ENCODE results near the gene HMG20A. TPM values are rescaled to one million over a fixed set of nuclear protein-coding genes. Genes with fewer than 3 reads are reported as not detected.

The HMG20A gene
- total RNA-seq, 3 donors from 2014 or later (not counting 1 experiment from before 2014, with no cell fraction given): 48.4 to 71.0 (median 53.9) TPM

DNA sequence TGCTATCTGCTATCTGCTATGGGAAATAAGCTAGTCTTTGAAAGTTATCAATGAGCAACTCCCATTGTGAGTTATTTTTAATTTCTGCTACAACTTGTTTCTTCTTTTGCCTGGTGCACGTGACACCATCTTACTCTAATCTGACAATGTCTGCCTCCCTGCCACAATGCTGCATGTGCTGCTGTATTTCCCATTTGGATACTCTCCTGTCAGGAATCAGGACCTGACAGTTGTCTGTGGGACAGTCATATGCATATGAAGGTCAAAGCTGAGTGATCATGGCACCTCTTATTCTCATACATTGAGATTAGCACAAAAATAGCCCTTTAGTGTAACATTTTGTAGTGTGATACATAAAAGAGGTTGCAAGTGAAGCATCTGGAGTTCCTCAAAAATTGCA, 45.8 kb downstream of the HMG20A start:
- intact Hi-C loops (cut with micrococcal nuclease): no loop called here
- 100% methylated on average over 1 of the region's 1 CpG for WGBS (ENCODE audit: insufficient coverage)
- Mint-ChIP-seq H3K27ac (no peak overlapping the region), H3K9me3 (no peaks in the 10 kb centered on the region), H3K4me3 (no peak overlapping the region), H3K4me1 (no peaks in the 10 kb centered on the region), H3K36me3 (peaks cover 22% of the 10 kb centered on the region), H3K27me3 (ENCODE audit: low read depth in 2 of 2) (no peaks in the 10 kb centered on the region)
- Histone ChIP-seq H3K9me3 (ENCODE audit: control insufficient read depth, insufficient read depth, low read length) (no peaks in the 10 kb centered on the region), H3K27me3 (ENCODE audit: control insufficient read depth, insufficient read depth, low read length) (no peaks in the 10 kb centered on the region), H3K4me3 (ENCODE audit: low read length) (no peak overlapping the region), H3K27ac (ENCODE audit: low read length) (no peak overlapping the region), H3K36me3 (ENCODE audit: control insufficient read depth, insufficient read depth, low read length) (peaks cover 55% of the 10 kb centered on the region), H3K4me1 (ENCODE audit: control insufficient read depth, insufficient read depth, low read length) (no peaks in the 10 kb centered on the region)
- no peak for DNase-seq
- no peak for TF ChIP-seq CTCF (IDR thresholded peaks at IDR 0.05)
- no peak for ATAC-seq

DNA sequence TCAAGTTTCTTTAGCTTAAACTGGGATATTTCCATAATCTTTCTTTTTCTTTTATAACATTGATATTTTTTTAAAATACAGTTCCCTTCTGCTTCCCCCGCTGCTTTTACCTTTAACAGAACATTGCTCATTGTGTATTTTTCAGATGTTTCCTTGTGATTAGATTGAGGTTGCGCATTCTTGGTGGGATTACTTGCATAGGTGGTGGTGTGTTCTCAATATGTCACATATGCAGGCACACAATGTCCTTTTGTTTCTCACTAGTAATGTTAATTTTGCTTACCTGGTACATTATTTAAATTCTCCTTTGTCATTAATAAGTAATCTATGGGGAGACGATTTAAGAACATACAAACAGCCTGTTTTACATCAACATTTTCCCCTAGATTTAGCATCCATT, 48.2 kb downstream of the HMG20A start:
- no peaks in the 10 kb centered on the region for H3K9me3 ChIP-seq (ENCODE audit: control insufficient read depth, insufficient read depth, low read length)
- no peaks in the 10 kb centered on the region for H3K4me1 Mint-ChIP-seq
- no peaks in the 10 kb centered on the region for H3K9me3 Mint-ChIP-seq
- intact Hi-C loops (cut with micrococcal nuclease): no loop called here
- no peak for DNase-seq
- H3K4me1 ChIP-seq (ENCODE audit: control insufficient read depth, insufficient read depth, low read length): no peaks in the 10 kb centered on the region
- H3K4me3 ChIP-seq (ENCODE audit: low read length): no peak overlapping the region
- WGBS (ENCODE audit: insufficient coverage): 100% methylated on average over 1 of the region's 3 CpGs
- TF ChIP-seq CTCF (IDR thresholded peaks at IDR 0.05): no peak
- peaks cover 63% of the 10 kb centered on the region for H3K36me3 ChIP-seq (ENCODE audit: control insufficient read depth, insufficient read depth, low read length)
- H3K27me3 Mint-ChIP-seq (ENCODE audit: low read depth in 2 of 2): no peaks in the 10 kb centered on the region
- H3K36me3 Mint-ChIP-seq: peaks cover 32% of the 10 kb centered on the region
- ATAC-seq: no peak
- H3K4me3 Mint-ChIP-seq: no peak overlapping the region
- H3K27ac ChIP-seq (ENCODE audit: low read length): no peak overlapping the region
- no peak overlapping the region for H3K27ac Mint-ChIP-seq
- H3K27me3 ChIP-seq (ENCODE audit: control insufficient read depth, insufficient read depth, low read length): no peaks in the 10 kb centered on the region

DNA sequence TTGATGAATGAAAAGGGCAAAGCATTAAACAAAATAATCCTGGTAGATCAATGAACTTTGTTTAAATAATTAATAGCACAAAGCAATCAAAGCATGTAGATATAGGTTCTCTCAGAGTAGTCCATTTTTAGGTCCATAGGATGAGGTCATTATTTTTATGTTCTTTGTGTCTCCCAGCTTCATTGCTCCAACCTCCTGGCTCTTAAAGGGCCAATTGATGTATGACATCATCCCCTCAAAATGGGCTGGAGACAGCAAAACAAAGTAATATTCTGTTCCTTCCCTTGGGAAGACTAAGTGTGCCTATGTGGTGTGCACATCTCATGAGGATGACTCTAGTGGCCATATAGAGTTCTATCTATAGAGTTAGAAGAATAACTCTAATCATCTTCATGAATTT, 49.5 kb downstream of the HMG20A start:
- H3K4me3 Mint-ChIP-seq: no peak overlapping the region
- no peaks in the 10 kb centered on the region for H3K4me1 Mint-ChIP-seq
- no peaks in the 10 kb centered on the region for H3K9me3 Mint-ChIP-seq
- no peak for TF ChIP-seq CTCF (IDR thresholded peaks at IDR 0.05)
- H3K4me1 ChIP-seq (ENCODE audit: control insufficient read depth, insufficient read depth, low read length): no peaks in the 10 kb centered on the region
- H3K9me3 ChIP-seq (ENCODE audit: control insufficient read depth, insufficient read depth, low read length): no peaks in the 10 kb centered on the region
- ATAC-seq (no peak), DNase-seq (no peak)
- H3K27me3 Mint-ChIP-seq (ENCODE audit: low read depth in 2 of 2): no peaks in the 10 kb centered on the region
- H3K27ac ChIP-seq (ENCODE audit: low read length): no peak overlapping the region
- no peak overlapping the region for H3K4me3 ChIP-seq (ENCODE audit: low read length)
- no peak overlapping the region for H3K27ac Mint-ChIP-seq
- H3K36me3 Mint-ChIP-seq: peaks cover 32% of the 10 kb centered on the region
- no peaks in the 10 kb centered on the region for H3K27me3 ChIP-seq (ENCODE audit: control insufficient read depth, insufficient read depth, low read length)
- intact Hi-C loops (cut with micrococcal nuclease): no loop called here
- H3K36me3 ChIP-seq (ENCODE audit: control insufficient read depth, insufficient read depth, low read length): peaks cover 58% of the 10 kb centered on the region

GRCh38 chr15:77473328-77473727, 52.6 kb downstream of the HMG20A start:
- Histone ChIP-seq H3K4me3 (ENCODE audit: low read length) (no peak overlapping the region), H3K9me3 (ENCODE audit: control insufficient read depth, insufficient read depth, low read length) (no peaks in the 10 kb centered on the region), H3K27me3 (ENCODE audit: control insufficient read depth, insufficient read depth, low read length) (no peaks in the 10 kb centered on the region), H3K27ac (ENCODE audit: low read length) (no peak overlapping the region), H3K4me1 (ENCODE audit: control insufficient read depth, insufficient read depth, low read length) (no peaks in the 10 kb centered on the region), H3K36me3 (ENCODE audit: control insufficient read depth, insufficient read depth, low read length) (peaks cover 58% of the 10 kb centered on the region)
- Mint-ChIP-seq H3K36me3 (peaks cover 32% of the 10 kb centered on the region), H3K4me3 (no peak overlapping the region), H3K4me1 (no peaks in the 10 kb centered on the region), H3K9me3 (no peaks in the 10 kb centered on the region), H3K27ac (no peak overlapping the region), H3K27me3 (ENCODE audit: low read depth in 2 of 2) (no peaks in the 10 kb centered on the region)
- intact Hi-C loops (cut with micrococcal nuclease): no loop called here
- TF ChIP-seq CTCF (IDR thresholded peaks at IDR 0.05): no peak
- ATAC-seq (no peak), DNase-seq (no peak)

Measured in natural killer cell (primary cell).